ENCODE data around the gene BMPR1A. TPM values are rescaled to one million over a fixed set of nuclear protein-coding genes. Genes with fewer than 3 reads are reported as not detected.

The BMPR1A gene
- total RNA-seq, 1 donor from 2014 or later, result 3.0 TPM

GRCh38 chr10:86799188-86799845 is 42.9 kb downstream of the BMPR1A start:
- DNase-seq (ENCODE audit: low read depth, low spot score), result no peak

- no peak for DNase-seq (ENCODE audit: low read depth, low spot score)
Observed at GRCh38 chr10:86801995-86802394, 45.6 kb downstream of the BMPR1A start.

GRCh38 chr10:86802473-86803108 is 46.2 kb downstream of the BMPR1A start:
- no peak for DNase-seq (ENCODE audit: low read depth, low spot score)

GRCh38 chr10:86803156-86803555 is 46.7 kb downstream of the BMPR1A start:
- no peak for DNase-seq (ENCODE audit: low read depth, low spot score)

GRCh38 chr10:86804805-86805204 is 48.4 kb downstream of the BMPR1A start:
- DNase-seq (ENCODE audit: low read depth, low spot score), result no peak

- no peak for DNase-seq (ENCODE audit: low read depth, low spot score)
Observed at GRCh38 chr10:86813101-86813500, 56.7 kb downstream of the BMPR1A start.

- DNase-seq (ENCODE audit: low read depth, low spot score), result no peak
Observed at GRCh38 chr10:86813982-86814381, 57.6 kb downstream of the BMPR1A start.

GRCh38 chr10:86815035-86815617 is 58.7 kb downstream of the BMPR1A start:
- no peak for DNase-seq (ENCODE audit: low read depth, low spot score)

- DNase-seq (ENCODE audit: low read depth, low spot score), result no peak
Observed at GRCh38 chr10:86815640-86816039, 59.2 kb downstream of the BMPR1A start.

- no peak for DNase-seq (ENCODE audit: low read depth, low spot score)
Observed at GRCh38 chr10:86817246-86817645, 60.8 kb downstream of the BMPR1A start.

- no peak for DNase-seq (ENCODE audit: low read depth, low spot score)
Observed at GRCh38 chr10:86819567-86819966, 63.1 kb downstream of the BMPR1A start.

GRCh38 chr10:86820509-86820908 is 64.1 kb downstream of the BMPR1A start:
- no peak for DNase-seq (ENCODE audit: low read depth, low spot score)

- no peak for DNase-seq (ENCODE audit: low read depth, low spot score)
Observed at GRCh38 chr10:86821388-86821999, 65.1 kb downstream of the BMPR1A start.

- DNase-seq (ENCODE audit: low read depth, low spot score), result no peak
Observed at GRCh38 chr10:86823565-86823964, 67.1 kb downstream of the BMPR1A start.

- DNase-seq (ENCODE audit: low read depth, low spot score), result no peak
Observed at GRCh38 chr10:86824151-86824550, 67.7 kb downstream of the BMPR1A start.

- no peak for DNase-seq (ENCODE audit: low read depth, low spot score)
Observed at GRCh38 chr10:86825366-86825765, 68.9 kb downstream of the BMPR1A start.

- no peak for DNase-seq (ENCODE audit: low read depth, low spot score)
Observed at GRCh38 chr10:86827639-86828038, 71.2 kb downstream of the BMPR1A start.

GRCh38 chr10:86828145-86828544 is 71.7 kb downstream of the BMPR1A start:
- no peak for DNase-seq (ENCODE audit: low read depth, low spot score)

- DNase-seq (ENCODE audit: low read depth, low spot score), result no peak
Observed at GRCh38 chr10:86829472-86829871, 73.1 kb downstream of the BMPR1A start.

- no peak for DNase-seq (ENCODE audit: low read depth, low spot score)
Observed at GRCh38 chr10:86830043-86830591, 73.7 kb downstream of the BMPR1A start.

- DNase-seq (ENCODE audit: low read depth, low spot score), result no peak
Observed at GRCh38 chr10:86833969-86834368, 77.5 kb downstream of the BMPR1A start.

- DNase-seq (ENCODE audit: low read depth, low spot score), result no peak
Observed at GRCh38 chr10:86836044-86836443, 79.6 kb downstream of the BMPR1A start.

Measured in pulmonary artery endothelial cell (primary cell).